ENCODE results near the gene RPAP3. TPM values are rescaled to one million over a fixed set of nuclear protein-coding genes. Genes with fewer than 3 reads are reported as not detected.

Gene RPAP3
- total and polyA plus RNA-seq, 2 experiments from 2014 or later, result 31.4 to 69.9 TPM

DNA sequence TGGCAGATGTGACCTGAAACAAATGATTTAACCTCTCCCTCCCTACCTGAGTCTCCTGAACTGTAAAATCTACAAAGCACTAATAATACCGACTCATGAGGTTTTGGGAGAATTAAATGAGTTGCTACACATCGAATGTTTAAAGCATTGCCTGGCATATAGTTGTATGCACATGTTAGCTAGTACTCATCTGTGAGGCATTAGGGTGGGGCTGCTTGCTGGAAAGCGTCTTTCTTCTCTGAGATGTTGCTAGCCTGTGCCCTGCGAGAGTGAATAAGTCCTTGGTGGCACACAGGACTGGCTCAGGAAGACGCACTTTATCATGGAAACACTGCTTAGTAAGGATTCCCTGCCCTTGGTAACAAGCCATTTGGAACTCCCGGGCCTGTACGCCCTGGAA, 46.7 kb upstream of the RPAP3 start (continued):
- TF ChIP-seq, protein P1, sequence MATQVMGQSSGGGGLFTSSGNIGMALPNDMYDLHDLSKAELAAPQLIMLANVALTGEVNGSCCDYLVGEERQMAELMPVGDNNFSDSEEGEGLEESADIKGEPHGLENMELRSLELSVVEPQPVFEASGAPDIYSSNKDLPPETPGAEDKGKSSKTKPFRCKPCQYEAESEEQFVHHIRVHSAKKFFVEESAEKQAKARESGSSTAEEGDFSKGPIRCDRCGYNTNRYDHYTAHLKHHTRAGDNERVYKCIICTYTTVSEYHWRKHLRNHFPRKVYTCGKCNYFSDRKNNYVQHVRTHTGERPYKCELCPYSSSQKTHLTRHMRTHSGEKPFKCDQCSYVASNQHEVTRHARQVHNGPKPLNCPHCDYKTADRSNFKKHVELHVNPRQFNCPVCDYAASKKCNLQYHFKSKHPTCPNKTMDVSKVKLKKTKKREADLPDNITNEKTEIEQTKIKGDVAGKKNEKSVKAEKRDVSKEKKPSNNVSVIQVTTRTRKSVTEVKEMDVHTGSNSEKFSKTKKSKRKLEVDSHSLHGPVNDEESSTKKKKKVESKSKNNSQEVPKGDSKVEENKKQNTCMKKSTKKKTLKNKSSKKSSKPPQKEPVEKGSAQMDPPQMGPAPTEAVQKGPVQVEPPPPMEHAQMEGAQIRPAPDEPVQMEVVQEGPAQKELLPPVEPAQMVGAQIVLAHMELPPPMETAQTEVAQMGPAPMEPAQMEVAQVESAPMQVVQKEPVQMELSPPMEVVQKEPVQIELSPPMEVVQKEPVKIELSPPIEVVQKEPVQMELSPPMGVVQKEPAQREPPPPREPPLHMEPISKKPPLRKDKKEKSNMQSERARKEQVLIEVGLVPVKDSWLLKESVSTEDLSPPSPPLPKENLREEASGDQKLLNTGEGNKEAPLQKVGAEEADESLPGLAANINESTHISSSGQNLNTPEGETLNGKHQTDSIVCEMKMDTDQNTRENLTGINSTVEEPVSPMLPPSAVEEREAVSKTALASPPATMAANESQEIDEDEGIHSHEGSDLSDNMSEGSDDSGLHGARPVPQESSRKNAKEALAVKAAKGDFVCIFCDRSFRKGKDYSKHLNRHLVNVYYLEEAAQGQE (IDR thresholded peaks at IDR 0.05; ENCODE audit: unreplicated experiment), result no peak
- TF ChIP-seq ZNF331 (CRISPR knock-in tag; IDR thresholded peaks at IDR 0.05; ENCODE audit: low read depth), result no peak
- TF ChIP-seq JUNB (IDR thresholded peaks at IDR 0.05; ENCODE audit: unreplicated experiment), result no peak
- TF ChIP-seq POLR2AphosphoS5 (IDR thresholded peaks at IDR 0.05; ENCODE audit: low read depth), result no peak
- no peak for TF ChIP-seq ETS1 (IDR thresholded peaks at IDR 0.05)
- TF ChIP-seq ZNF114 (CRISPR knock-in tag; IDR thresholded peaks at IDR 0.05), result no peak
- TF ChIP-seq STAT1 (IDR thresholded peaks at IDR 0.05; ENCODE audit: unreplicated experiment), result no peak
- no peak for TF ChIP-seq CREB1 (CRISPR knock-in tag; IDR thresholded peaks at IDR 0.05; ENCODE audit: low read depth)
- no peak for TF ChIP-seq NANOG (IDR thresholded peaks at IDR 0.05; ENCODE audit: borderline replicate concordance)
- no peak for TF ChIP-seq EZH2 (IDR thresholded peaks at IDR 0.05; ENCODE audit: low read depth, unreplicated experiment)
- TF ChIP-seq CTCF (conservative IDR thresholded peaks at IDR 0.05; ENCODE audit: low read depth in 2 of 2), result no peak

DNA sequence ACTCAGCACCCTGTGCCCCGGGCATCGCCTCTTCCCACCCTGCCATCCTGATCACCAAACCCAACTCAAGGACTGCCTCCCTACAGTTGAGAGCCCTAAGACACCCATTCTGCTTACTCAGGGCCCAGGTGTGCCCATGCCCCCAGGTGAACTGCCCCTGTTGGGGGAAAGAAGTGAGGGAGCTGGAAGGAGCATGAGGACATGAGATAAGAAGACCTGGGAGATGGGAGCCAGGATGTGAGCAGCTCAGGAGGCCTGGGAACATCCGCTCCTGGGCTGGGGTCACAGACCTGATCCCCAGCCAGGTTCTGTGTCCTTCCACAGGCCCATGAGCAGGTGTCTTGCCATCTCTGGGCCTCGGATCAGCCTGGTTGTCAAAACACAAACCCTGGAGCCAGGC, 46.3 kb upstream of the RPAP3 start:
- no peak for ATAC-seq
- no peak overlapping the region for H3K27ac Mint-ChIP-seq
- no peak overlapping the region for H3K4me2 ChIP-seq
- TF ChIP-seq CTCF (conservative IDR thresholded peaks at IDR 0.05; ENCODE audit: low read depth in 2 of 2) (no peak), CREB1 (CRISPR knock-in tag; IDR thresholded peaks at IDR 0.05; ENCODE audit: low read depth) (no peak), ZNF114 (CRISPR knock-in tag; IDR thresholded peaks at IDR 0.05) (no peak), EZH2phosphoT487 (IDR thresholded peaks at IDR 0.05; ENCODE audit: unreplicated experiment) (no peak)
- TF ChIP-seq, protein P1 (IDR thresholded peaks at IDR 0.05; ENCODE audit: unreplicated experiment), result no peak

More for the DNA sequence above, 46.3 kb upstream of the RPAP3 start:
- H3K36me3 ChIP-seq (ENCODE audit: insufficient read depth), result no peaks in the 10 kb centered on the region
- H2AFZ ChIP-seq, result no peak overlapping the region
- Mint-ChIP-seq H3K4me1 (peaks cover 51% of the 10 kb centered on the region), H3K4me3 (no peak overlapping the region), H3K9me3 (no peaks in the 10 kb centered on the region), H3K27me3 (ENCODE audit: insufficient read depth, low read depth, poor library complexity) (peaks cover 8% of the 10 kb centered on the region), H3K36me3 (ENCODE audit: low read depth) (peaks cover 4% of the 10 kb centered on the region; the same call in 1 of the 3 replicates)
- H3K4me1 ChIP-seq (ENCODE audit: insufficient read depth), result peaks cover 16% of the 10 kb centered on the region
- H3K79me2 ChIP-seq (replicated peaks; ENCODE audit: insufficient read depth), result no peaks in the 10 kb centered on the region
- no peaks in the 10 kb centered on the region for H3F3A ChIP-seq (replicated peaks; ENCODE audit: low read depth)
- H3K9me2 ChIP-seq (ENCODE audit: insufficient read depth), result no peaks in the 10 kb centered on the region
- H3K27me3 ChIP-seq (ENCODE audit: insufficient read depth), result no peaks in the 10 kb centered on the region
- no peak for DNase-seq (ENCODE audit: low spot score)
- no peaks in the 10 kb centered on the region for H4K20me1 ChIP-seq (replicated peaks; ENCODE audit: insufficient read depth)
- H3K4me3 ChIP-seq, result no peak overlapping the region
- no peak overlapping the region for H3K27ac ChIP-seq (ENCODE audit: low read depth)

All from GM23338 (cell line).